NCI-H226 (cell line): ENCODE measurements around the gene PNMA6A.
"Not testable (repeated sequence)": the region's sequence is repeated elsewhere in the genome, so short reads cannot be mapped to it uniquely, and the experiment has no call there.

Experiments used
- DNase-seq: peaks from one replicate; pipeline ENCODE4 v3.0.0-alpha.2; 2015

Gene PNMA6A

DNA sequence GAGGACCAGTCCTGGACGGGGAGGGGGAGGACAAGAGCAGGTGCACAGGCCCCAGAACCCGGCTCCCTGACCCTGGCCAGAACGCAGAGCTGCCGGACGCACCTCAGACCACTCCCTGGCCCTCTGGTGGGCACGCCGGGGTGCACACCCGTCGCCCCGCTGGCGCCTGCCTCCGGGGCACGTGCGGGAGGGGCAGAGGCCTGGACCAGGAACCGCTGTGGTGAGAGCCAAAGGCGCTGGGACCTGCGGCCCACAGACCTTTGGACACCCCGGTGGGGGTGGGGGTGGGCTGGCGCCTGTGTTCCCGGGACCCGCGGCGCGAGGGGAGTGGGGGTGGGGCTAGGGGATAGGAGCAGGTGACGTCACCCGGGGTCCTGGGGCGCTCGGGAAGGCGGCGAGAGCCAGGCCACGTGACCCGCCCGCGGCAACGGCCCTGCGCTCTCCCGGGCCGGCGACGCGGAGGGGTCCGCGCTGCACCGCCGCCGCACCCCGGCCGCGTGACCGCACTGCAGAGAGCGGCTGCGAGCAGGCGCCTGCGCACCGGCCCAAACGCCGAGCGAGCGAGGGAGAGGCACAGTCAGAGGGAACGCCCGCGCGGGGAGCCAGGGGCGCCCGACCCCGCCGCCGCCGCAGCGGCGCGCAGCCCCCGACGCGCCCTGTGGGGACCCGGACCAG, at the start of gene PNMA6A:
Gene PNMA6A, plus strand, starts transcription at position 546 of the 675 bp plus-strand sequence. CDS start 609 bp downstream, outside the sequence.
- not testable (repeated sequence) for DNase-seq

DNA sequence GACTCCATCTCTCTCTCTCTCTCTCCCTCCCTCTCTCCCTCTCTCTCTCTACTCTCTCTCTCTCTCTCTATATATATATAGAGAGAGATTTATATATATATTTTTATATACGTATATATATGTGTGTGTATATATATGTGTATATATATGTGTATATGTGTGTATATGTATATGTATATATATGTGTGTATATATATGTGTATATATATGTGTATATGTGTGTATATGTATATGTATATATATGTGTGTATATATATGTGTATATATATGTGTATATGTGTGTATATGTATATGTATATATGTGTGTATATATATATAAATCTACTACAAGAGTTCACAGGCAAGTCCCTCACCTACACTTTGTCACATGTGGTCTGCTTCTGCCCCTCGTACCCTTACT, 45.8 kb upstream of the PNMA6A start:
- DNase-seq, result not testable (repeated sequence)

DNA sequence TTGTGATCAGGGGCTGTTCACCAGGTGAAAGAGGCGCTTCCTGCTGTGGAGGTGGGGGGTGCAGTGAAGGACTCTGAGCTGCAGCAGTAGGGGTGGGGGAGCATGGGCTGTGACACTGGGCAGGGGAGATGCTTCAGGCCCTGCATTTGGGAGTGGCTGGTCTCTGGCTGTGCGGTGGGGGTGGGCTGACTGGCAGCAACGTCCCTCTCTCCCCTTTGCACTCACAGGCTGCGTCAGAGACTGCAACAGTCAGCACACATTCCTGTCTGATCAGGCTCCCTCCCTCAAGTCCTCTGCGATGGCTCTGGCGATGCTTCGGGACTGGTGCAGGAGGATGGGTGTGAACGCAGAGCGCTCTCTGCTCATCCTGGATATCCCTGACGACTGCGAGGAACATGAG, 43.8 kb upstream of the PNMA6A start:
- DNase-seq, result not testable (repeated sequence)

DNA sequence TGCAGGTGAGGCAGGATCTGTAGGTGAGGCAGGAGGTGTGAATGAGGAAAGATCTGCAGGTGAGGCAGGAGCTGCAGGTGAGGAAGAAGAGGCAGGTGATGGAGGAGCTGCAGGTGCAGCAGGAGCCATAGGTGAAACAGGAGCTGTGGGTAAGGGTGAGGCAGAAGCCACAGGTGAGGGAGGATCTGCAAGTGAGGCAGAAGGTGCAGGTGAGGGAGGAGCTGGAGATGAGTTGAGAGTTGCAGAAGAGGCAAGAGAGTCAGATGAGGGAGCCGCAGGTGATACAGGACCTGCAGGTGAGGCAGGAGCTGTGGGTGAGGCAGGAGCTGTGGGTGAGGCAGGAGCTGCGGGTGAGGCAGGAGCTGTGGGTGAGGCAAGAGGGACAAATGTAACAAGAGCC, 43.1 kb upstream of the PNMA6A start:
- DNase-seq, result no peak

DNA sequence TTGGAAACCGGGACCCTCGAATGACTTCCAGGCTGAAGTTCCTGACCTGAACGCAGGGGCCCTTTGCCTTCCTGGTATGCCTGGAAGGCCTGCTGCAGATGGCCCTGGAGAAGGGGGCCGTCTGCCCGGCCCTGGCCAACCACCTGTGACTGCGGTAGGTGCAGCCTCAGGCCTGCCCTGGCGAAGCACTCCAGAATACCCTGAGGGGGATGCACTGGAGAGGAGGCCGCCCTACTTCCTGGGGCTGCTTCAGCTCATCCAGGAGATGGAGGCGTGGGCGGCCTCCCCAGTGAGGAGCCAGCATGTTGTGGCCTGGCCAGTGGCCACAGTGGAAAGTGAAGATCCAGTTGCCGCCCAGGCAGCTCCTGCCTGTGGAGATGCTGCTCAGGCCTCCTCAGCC, 42.4 kb upstream of the PNMA6A start:
- DNase-seq, result no peak

DNA sequence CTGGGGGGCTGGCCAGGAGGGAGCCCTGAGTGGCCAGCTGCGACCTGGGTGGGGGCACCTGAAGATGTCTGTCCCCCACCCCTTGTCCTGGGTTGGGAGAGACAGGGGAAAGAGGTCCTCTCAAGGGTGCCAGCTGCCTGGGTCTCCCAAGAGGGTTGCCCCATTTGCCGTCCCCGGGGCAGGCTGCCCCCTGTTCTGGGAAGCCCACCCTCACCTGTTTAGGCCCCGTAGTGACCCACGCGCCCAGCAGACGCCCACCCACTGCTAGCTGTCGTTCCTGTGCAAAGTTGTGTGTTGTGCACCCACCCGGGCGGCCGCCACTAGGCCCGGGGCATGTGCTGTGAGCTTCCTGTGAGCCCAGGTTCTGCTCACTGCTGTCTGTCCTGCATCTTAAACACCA, 41.5 kb upstream of the PNMA6A start:
- no peak for DNase-seq

DNA sequence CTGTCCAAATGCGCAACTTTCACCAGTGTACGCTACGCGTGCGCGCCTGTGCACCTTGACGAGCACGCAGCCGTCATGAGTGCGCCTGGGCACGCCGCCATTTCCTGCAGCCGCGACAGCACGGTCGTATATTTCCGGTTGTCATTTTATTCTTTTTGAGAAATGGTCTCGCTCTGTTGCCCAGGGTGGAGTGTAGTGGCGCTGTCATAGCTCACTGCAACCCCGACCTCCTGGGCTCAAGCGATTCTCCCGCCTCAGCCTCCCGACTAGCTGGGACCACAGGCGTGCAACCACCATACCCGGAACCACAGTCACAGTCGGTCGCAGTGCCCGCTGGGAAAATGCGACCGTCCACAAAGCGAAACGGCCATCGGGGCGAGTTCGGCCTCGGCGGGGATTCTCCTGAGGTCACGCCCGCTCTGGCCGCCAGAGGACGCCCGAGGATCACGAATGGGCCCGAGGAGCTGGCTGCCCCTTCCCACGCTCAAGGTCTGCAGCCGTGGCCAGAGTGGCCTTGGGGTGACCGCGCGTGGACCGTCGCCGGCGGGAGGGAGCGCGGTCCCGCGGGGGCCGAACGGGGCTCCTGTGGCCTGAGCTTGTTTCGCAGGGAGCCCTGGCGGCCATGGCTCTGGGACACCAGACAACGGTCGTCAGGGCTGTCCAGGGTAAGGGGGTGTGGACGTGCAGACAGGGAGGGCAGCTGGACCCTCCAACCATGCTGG, 39.7 kb upstream of the PNMA6A start:
- no peak for DNase-seq

DNA sequence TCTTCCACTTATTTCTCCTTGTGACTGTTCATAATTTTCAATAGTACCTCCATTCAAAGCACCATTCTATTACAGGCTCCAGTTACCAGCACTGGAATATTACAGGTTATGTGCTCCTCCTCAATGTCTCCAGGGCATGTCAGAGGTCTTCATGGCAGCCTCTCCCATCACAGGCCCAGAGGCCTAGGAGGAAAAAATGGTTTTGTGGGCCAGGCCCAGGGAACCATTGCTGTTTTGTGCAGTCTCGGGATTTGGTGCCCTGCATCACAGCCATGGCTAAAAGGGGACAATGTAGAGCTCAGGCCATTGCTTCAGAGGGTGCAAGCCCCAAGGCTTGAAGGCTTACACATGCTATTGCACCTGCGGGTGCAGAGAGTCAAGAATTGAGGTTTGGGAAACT, 23.2 kb upstream of the PNMA6A start:
- DNase-seq, result no peak

DNA sequence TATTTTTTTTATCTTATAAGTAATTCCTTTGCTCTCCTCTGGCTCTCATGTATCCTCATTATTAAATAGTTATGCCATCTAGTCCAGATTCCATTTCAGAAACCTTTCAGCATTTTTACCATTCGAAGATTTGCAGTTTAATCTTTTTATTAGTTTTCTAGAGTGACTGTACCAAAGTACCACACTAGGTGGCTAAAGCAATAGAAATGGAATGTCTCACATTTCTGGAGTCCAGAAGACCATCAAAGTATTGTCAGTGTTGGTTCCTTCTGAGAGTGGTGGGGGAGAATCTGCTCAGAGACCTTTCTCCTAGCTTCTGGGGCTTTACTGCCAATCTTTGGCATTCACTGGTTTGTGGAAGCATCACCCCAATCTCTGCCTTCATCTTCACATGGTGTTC, 19.7 kb upstream of the PNMA6A start:
- no peak for DNase-seq

DNA sequence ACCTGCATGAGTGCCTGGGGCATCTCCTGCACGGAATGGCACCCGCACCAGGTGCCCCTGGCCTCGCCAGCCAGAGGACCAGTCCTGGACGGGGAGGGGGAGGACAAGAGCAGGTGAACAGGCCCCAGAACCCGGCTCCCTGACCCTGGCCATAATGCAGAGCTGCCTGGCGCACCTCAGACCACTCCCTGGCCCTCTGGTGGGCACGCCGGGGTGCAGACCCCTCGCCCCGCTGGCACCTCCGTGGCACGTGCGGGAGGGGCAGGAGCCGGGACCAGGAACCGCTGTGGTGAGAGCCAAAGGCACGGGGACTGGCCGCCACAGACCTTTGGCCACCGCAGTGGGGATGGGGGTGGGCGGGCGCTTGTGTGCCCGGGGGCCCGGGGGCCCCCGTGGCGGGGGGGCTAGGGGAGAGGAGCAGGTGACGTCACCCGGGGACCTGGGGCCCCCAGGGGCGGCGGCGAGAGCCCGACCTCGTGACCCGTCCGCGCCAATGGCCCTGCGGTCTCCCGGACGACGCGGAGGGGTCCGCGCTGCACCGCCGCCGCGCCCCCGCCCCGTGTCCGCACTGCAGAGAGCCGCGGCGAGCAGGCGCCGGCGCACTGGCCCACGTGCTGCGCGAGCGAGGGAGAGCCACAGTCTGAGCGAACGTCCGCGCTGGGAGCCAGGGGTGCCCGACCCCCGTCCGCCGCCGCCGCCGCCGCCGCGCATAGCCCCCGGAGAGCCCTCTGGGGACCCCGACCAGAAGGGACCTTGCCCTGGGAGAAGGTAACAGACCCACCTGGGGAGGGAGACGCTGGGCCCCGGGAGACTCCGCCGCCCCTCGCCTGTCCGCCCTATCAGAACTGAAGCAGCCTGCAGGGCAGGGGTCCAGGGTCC, 16.1 kb upstream of the PNMA6A start, which contains the start of gene PNMA3:
Gene PNMA3, plus strand, starts transcription at position 600 of the 879 bp plus-strand sequence. CDS start 586 bp downstream, outside the sequence.
- DNase-seq, result no peak

DNA sequence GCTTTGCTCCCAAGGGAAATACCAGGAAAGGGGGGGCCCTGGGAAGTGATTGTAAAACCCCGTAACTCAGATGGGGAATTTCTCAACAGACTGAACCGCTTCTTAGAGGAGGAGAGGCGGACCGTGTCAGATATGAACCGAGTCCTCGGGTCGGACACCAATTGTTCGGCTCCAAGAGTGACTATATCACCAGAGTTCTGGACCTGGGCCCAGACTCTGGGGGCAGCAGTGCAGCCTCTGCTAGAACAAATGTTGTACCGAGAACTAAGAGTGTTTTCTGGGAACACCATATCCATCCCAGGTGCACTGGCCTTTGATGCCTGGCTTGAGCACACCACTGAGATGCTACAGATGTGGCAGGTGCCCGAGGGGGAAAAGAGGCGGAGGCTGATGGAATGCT, 15.0 kb upstream of the PNMA6A start:
- no peak for DNase-seq

DNA sequence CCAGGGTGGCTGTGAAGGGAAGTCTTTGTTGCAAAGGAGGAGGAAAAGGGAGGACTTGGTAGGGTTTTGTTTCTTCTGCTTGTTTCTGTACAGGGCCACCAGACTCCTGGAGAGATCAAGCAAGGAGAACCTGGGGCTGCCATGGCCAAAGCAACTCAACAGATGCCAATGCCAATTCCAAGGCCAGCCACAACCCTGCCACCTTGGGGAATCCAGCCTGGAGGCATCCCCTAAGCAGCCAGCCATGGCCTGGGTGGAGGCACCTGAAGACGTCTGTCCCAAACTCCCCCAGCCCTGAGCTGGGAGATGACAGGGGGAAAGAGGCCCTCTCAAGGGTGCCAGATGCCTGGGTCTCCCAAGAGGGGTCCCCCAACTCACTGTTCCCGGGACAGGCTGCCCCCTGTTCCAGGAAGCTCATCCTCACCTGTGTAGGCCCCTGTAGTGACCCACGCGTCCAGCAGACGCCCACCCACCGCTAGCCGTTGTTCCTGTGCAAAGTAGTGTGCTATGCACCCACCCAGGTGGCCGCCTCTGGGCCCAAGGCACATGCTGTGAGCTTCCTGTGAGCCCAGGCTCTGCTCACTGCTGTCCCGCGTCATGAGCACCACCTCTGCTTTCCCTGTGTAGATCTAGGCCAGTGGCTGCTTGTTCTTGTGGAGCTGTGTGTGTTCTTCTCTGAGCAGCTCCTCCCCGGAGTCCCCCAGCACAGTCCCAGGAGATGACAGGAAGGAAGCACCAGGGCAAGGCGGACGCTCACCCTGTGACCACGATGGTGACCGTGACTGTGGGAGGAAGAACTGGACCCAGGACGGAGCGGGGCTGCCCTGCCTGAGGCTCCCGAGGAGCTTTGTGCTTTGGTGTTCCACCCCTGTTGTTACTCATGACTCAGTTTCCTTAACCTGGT, 12.8 kb upstream of the PNMA6A start:
- no peak for DNase-seq

DNA sequence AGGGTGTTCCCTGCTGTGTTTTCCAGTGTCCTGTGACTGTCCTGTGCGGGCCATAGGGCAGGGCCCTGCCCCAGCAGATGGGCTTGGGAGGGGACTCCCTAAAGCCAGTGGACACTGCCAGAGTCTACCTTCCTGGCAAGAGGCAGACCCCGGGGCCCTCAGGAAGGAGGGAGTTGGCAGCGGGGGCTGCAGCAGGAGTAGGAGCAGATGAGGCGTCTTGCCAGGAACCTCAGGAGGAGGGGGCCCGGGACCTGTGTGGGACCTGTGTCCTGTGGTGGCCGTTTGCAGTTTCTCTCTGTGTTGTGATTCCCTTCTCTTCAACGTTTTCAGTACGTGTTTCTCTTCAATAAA, 12.2 kb upstream of the PNMA6A start:
- no peak for DNase-seq

DNA sequence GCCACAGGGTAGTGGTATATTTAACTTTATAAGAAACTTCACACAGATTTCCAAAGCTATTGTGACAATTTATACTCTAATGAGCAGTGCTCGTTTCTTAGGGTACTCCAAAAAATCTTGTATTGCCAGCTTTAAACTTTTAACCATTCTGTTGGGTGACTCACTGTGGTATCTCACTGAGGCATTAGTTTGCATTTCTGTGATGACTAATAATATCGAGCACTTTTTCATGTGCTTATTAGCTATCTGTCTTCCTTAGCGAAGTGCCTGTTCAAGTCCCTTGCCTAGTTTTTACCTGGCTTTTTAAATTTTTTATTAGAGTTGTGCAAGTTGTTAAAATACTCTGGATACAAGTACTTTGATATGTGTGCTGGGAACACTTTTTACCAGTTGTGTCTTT, 10.5 kb upstream of the PNMA6A start:
- DNase-seq, result peak; percentile 37

DNA sequence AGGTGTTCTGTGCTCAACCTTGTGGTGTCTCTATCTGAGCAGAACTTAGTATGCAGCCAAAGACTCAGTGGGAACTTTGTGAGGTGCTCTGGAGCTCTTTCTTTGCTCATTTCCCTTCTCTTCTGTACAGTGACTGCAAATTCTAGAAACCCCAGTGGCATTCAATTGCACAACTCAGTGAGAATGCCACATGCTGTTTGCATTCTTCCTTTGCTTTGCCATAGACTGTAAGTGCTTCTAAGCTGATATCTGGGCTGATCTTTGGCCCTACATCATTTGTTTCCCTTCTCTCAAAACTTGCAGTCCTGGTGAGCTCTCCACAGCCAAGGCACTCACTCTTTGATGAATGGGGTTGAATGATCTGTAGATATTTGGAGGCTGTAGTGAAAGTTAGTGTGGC, 8.9 kb upstream of the PNMA6A start:
- no peak for DNase-seq

DNA sequence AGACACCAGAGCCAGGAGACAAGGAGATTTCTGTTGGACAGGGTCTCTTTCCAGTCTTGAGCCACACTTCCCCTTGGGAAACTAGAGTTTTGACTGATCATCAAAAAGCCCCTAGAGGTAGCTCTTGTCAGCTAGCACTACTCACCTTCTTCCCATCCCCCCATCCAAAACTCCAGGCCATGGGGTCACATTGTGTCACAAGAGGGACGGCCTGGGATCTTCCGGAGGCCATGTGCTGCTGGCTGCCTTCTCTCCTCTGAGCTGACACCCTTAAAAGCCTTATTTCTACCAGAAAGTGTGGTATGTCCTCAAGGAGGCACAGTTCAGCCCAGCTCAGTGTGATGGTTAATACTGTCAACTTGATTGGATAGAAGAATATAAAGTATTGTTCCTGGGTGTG, 8.2 kb upstream of the PNMA6A start:
- no peak for DNase-seq

DNA sequence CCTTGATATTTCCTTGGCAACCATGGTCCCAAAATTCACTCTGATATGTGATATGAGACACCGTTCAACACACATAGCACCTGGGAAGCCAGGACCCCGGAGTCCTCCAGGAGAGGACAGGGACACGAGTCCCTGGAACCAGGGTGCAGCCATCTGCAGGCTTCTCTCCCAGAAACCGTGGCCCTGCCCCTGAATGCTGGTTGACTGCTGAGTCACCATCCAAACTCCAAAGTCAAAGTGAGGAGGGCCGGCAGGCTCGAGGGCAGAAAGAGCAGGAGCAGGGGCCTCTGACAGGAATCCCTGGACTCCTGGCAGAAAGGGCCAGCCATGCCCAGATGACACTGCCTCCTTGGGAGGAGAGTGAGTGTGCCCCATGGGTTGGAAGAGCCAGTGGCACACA, 6.9 kb upstream of the PNMA6A start:
- DNase-seq, result no peak

DNA sequence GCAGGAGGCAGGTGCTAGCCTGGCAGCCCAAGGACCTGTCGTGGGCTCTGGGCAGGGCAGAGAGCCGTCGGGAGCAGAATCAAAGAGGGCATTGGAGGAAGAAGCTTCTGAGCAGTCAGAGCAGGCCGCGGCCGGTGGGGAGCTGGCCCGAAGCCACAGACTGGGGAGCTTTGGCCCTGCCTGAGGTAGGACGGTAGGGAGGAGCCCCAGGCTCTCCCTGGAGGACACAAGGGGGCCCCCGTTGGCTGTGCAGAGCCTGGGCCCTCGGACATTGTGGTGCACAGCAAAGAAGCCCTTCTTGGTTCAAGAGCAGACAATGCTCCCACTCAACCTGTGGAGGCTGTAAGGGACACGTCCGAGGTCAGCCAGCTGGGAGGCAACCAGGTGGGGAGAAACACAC, 5.9 kb upstream of the PNMA6A start:
- not testable (repeated sequence) for DNase-seq

DNA sequence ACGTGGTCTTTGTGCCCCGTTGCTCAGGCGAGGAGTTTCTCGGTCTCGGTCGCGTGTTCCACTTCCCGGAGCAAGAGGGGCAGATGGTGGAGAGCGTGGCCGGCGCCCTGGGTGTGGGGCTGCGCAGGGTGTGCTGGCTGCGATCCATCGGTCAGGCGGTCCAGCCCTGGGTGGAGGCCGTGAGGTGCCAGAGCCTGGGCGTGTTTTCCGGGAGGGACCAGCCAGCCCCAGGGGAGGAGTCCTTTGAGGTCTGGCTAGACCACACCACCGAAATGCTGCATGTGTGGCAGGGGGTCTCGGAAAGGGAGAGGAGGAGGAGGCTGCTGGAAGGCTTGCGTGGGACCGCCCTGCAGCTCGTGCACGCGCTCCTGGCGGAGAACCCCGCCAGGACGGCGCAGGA, 1.1 kb downstream of the PNMA6A start:
- DNase-seq, result not testable (repeated sequence)

DNA sequence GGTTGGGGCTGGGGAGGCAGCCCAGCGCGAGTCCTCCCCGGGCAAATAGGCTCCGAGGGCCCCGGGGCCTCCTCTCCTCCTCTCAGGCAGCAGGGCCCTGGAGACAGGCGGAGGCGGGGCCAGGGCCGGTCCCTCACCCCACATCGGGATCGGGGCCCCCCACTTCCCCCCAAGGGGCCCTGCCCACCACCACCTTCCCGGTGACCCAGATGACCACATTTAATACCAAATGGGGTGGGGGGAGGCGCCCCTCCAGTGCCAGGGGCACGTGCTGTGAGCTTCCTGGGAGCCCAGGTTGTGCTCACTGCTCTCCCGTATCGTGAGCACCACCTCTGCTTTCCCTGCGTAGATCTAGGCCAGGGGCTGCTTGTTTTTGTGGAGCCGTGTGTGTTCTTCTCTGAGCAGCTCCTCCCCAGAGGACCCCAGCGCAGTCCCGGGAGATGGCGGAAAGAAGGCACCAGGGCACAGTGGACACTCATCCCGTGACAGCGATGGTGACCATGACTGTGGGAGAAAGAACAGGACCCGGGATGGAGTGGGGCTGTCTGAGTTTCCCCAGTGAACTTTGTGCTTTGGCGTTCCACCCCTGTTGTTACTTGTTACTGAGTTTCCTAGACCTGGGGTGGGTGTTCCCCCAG, 2.1 kb downstream of the PNMA6A start:
- DNase-seq, result no peak

DNA sequence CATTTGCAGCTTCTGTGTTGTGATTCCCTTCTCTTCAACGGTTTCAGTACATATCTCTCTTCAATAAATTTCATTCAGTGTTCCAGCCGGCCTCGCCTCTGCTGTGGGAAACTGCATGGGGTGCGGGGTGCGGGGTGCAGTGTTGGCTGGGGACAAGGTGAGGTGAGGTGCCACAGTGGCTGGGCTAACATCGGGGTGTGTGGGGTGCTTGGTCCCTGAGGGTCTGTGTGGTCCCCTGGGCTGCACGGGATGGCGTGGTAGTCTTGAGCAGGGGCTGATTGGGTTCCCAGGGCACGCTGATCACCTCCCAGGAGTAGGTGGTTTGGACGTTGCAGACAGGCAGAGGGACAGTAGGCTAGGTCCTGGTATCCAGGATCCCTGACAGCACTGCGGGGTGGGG, 2.7 kb downstream of the PNMA6A start:
- DNase-seq, result no peak

DNA sequence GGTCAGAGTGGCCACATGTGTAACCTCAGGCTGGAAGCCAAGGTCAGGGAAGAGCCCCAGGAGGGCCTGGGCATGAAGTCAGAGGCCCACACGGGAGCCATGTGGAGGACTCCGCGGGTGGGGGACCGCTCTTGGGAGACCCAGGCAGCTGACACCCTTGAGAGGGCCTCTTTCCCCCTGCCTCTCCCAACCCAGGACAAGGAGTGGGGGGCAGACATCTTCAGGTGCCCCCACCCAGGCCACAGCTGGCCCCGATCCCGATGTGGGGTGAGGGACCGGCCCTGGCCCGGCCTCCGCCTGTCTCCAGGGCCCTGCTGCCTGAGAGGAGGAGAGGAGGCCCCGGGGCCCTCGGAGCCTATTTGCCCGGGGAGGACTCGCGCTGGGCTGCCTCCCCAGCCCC, 3.1 kb downstream of the PNMA6A start:
- no peak for DNase-seq
